ENCODE results near the gene TMTC4. TPM values are rescaled to one million over a fixed set of nuclear protein-coding genes. Genes with fewer than 3 reads are reported as not detected.
A peak's percentile ranks its signal among the peaks of the same experiment; 100 is the strongest.

Gene TMTC4
- polyA plus RNA-seq, 10 donors = 13.0 to 20.0 (median 17.5) TPM

DNA sequence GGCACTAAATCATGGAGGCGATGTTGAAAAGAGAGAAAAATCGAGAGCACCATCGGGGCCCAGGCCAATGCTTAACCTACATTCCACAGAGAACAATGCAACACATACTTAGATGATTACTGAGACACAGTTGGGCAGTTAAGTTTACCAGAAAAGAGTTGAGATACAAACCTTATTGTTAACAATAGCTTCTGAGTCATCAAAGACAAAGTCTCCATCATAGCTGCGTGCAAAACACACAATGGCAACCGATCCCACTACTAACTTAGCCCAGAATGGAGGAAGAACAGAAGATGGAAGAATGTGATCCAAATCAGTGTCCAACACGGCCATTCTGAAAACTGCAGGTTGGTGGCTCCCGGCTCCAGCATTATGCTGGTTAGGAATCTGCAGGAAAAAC is 6.2 kb downstream of the TMTC4 start:
- DNase-seq = no peak

DNA sequence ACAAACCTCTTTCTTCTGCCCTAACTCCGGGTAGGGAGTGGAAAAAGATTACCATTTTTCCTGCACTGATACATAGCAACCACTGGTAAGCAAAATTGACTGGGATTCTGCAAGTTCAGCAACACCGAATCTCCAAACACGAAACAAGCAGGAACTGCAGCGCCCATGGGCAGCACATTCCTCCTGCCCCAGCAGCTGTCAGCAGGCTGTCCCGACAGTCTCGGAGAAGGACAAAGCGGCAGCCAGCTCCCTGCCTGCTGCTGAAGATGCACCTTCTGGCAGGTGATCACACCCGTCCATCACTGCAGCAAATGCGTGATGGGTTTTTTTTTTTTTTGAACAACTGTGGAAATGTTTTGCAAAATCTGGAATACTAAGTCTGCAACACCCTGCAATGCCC is 6.7 kb downstream of the TMTC4 start:
- DNase-seq = no peak

DNA sequence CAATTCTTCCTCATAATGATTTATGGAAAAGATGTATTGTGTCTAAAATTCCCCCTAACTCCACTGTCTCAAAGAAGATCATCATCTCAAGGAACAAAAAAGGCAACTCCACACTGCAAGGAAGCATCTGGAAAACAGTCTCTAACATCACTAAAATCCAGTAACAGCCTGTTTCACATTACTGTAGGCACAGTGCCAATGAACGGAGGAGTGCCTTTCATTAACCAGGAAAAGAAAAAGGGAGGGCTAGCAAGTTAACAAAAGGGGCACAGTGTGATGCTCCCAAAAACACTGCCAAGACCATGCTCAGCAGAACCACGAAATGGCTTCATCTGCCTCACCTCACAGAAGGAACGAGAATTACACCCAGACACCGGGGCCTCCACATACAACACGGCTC is 8.5 kb downstream of the TMTC4 start:
- DNase-seq = peak in 2 of 3 donors; percentile 22 to 46

DNA sequence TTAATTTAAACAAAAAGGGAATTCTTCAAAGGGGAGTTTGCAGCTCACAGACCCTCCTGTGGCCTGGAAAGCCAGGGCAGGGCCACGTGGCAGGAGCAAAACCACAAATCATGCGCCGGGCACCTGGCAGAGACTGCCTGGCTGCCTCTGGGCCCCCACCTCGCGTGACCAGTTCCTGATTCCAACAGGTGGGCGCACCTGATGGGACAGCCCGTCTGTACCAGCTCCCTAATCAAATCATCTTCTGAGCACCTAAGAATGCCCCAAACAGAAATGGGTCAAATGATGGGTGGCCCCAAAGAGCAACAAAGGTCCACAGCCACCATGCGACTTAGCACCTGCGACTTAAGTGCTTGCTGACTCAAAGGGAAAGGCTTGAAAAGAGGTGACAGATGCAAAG is 9.2 kb downstream of the TMTC4 start:
- DNase-seq = no peak

DNA sequence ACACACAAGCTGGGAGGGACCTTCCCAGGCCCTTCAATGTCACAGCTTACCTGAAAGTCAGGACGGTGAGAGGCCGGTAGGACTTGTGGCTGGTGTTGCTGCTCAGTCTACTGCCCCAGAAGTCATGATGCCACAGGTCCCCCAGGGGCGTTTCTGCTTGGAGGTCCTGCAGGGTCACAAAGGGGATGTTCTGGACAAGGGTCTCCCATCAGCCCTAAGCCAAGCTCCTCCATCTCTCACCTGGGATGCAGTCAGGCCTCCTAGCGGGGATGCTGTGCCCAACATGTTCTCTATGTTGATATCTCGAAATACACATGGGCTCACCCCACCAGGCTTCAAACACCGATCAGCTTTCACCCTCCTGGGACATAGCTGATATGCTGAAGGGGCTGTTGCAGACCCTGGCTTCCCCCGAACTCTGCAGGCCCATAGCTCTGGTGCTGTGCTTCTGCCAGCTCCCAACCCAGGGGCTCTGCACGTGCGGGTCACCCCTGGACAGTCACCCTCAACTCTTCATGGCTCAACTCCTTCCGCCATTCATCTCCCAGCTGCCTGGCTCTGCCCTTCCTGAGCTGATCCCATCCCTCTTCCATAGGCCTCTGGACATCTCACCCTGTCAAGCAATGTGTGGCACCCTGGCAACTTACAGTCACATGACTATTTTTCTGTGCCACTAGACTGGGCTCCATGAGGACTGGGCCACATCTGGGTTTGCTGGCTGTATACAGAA is 10.3 kb downstream of the TMTC4 start:
- no peak for DNase-seq

DNA sequence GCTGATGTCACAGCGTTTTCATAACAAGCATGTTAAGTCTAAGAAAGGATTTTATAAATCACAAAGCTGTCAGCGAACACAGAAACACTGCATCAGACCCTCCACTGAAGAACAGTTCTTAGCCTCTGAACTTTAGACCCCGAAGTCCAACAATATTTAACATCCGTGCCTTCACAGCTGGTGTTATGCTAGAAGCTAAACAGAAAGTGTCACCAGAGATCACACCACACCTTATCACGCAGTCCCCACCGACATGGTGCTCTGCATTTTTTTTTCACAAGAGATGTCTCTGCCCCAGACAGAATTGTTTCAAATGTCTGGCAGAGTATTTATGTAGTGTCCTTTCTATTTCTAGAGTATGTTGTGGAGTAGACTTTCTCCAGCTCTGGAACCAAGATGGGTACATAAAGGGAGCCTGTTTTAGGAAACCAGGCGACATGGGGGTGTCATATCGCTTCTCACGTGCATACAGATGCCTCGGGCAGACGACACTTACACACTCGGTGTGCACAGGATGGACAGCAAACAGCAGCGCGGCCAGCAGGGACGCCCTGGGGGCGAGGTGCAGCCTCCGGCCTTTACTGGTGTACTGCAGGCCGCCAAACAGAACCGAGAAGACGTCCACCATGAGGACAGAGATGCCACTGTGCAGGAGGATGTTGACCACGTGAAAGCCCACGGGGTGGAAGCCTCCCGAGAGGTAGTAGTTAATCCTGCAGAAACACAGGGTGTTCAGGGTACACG is 12.0 kb downstream of the TMTC4 start:
- DNase-seq = no peak

DNA sequence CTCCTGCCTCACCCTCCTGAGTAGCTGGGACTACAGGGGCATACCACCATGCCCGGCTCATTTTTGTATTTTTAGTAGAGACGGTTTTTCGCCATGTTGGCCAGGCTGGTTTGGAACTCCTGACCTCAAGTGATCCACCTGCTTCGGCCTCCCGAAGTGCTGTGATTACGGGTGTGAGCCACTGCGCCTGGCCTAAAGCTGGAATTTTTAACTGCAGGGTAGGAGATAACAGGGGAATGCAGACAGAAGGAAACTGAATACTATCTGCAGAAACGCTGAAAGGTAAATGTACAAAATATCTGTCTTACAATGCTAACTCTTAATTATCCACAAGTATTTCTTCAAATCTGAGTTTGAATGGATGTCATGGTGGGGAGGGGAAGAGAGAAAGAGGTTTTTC is 13.8 kb downstream of the TMTC4 start:
- no peak for DNase-seq

DNA sequence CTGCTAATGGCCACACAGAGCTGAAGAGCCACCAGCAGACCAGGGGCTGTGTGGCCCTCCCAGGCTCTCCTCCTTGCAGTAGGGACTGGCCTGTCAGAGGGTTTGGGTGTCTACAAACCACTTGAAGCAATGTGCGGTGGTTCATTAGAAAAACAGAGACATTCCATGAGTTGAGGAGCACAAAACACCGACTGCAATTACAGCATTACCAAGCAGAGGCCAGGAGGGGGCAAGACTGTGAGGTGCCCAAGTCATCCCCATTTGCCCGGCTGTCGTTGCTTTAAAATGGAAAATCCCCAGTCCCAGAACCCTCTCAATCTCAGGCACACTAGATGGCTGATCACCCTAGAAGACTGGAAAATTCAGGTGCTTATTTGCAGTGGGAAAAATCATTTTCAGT is 15.0 kb downstream of the TMTC4 start:
- no peak for DNase-seq

DNA sequence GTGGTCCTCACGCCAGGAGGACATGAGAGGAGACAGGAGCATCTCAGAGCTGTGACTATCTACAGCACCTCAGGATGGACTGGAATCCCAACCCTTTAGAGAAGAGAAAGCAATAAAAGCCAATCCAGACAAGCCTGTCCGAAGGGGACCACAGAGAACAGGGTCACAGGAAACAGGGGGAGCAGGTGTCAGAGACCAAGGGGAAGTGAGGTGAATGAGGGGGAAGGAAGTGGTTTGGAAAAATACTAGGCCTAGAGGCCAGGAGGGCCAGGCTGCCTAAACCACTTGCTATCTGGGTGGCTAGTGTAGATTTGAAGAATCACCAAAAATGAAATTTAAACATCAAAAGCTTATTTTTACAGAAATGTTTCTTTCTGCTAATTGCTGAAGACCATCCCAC is 16.2 kb downstream of the TMTC4 start:
- DNase-seq = no peak

DNA sequence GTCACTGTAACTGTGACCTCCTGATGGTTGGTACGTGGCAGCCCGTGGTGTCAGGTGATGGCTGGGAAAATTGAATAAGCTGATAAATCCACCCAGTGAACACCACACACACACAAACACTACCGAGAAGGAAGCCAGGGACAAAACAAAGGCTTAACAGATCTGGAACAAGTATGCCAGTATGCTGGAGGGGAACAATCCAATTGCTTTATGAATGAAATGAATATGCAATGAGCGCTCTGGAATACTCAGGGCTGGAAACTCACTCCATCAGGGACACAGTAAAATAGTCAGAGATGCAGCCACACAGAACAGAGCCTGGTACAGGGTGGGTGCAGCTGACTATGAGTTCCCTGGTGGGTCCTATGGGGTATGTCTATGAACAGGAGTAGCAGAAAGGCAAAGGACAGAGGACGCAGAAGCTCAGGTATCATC is 16.7 kb downstream of the TMTC4 start:
- no peak for DNase-seq

DNA sequence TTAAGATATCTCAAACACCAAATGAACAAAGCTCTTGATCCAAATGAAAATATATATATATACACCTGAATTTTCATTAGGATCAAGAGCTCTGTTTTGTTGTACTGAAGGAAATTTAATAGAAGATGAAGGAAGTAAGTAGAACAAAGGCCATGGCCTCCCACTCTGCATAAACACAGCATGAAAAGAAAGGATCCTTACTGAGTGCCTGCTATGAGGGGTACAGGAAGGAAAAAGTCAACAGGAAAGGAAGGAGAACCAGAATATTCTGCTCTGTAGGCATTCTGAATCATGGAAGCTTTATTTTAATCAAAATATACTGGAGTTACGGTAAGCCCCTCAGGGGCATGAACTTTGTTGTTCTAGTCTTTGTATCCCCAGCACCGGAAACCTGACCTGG is 22.1 kb downstream of the TMTC4 start:
- DNase-seq = no peak

DNA sequence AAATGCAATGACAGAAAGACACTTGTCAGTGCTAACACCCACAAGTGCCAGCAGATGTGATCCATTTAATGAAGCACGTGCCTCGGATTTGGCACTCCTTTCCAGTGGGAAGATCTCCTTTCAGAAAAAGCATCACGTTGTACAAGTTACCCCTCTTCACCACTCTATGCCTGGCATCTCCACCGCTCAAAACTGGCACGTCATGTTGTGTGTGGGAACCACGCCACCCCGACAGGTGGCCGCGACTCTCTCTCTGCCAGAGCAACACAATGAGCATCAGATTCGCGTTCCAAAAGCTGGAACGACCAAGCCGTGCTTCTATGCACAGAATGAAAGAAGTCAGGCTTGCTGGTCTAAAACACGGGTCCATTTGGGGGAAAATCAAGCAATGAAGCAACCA is 24.3 kb downstream of the TMTC4 start:
- peak; percentile 45 to 67 (median 52) for DNase-seq

DNA sequence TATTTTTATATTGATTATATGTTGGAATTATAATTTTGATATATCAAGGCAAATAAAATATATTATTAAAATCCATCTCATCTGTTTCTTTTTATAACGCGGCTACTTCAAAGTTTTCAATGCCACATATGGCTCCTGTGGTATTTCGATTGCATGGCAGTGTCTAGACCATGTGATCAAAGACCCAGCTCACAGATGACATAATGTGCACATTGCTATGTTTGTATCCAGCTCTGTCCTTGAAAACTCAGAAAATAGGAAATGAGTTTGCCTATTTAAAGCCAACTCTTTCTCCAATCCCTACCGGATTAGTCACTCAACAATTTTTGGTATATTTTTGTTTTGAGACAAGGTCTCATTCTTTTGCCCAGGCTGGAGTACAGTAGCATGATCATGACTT is 26.2 kb downstream of the TMTC4 start:
- DNase-seq = no peak

DNA sequence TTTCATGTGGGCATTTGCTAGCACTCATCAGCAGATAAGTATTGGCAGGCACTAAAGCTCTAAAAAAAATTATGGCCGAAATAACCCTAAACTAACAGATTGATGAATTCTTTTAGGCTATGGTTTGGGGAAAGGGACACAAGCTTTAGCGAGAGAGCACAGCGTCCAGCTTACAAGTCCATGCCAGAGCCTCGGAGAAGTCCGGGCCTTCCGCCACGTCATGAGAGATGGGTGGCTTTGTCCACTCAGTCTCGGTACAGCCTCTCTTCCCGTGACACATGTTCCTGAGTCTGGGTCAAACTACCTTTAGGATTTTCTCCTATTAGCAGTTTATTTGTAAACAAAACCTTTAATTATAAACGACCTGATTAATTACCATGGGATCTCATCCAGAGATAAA is 27.7 kb downstream of the TMTC4 start:
- no peak for DNase-seq

DNA sequence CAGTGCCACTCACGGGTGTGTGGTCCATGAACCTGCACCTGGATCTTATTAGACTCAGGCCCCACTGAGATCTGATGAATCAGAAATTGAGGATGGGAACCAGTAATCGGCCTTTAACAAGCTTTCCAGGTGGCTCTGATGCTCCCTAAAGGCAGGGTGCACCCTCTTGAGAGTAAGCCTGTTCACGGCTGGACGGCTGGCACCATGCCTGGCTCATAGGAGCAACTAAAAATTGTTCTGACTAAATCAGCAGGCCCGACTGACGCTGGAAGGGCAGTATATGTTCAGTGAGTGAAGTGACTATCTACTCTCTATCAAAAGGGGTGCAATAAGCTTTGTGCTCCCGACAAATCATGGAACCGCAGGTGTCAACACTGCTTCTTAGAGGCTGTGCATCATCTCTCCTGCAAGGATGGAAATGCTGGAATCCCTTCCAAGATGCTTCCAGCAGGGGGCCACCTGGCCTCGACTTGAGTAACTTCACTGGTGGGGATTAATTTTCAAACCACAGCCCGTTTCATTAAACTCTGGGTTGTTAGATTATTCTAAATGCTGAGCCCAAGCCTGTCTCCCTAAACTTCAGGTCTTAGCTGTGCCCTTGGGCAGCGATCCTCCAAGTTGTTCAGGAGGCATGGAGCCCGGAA is 28.4 kb downstream of the TMTC4 start:
- DNase-seq = peak in 1 of 3 donors; percentile 22

DNA sequence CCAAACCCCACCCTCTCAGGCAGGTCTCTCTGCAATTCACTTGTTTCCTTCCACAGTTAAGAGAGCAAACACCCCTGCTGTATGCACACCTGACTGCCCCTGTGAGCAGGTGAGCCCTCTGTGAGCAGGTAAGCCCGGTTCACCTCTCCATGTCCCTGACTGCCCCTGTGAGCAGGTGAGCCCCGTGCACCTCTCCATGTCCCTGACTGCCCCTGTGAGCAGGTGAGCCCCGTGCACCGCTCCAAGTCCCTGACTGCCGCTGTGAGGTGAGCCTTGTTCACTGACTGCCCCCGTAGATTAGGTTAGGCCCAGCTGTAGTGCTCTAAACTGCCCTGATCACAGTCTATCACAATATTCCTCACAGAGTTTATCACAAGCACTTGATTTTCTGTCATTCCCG is 29.2 kb downstream of the TMTC4 start:
- DNase-seq = no peak

DNA sequence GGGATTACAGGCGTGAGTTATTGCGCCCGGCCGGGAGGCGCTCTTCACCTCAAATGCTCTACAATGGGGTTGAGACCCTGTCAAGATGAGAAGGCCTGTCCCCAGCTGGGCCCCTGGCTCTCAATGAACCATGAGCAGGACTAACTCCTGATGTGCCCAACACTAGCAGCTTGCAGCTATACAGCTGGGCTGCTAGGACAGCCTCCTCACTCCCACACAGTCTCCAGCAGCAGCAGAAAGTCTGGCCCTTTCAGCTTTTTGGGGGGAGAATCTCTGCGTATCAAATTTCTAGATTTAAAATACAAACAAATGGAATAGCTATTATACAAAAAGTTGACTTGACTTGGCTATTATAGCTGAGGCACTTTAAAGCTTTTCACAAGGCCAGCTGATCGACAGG is 30.2 kb downstream of the TMTC4 start:
- DNase-seq = peak in 1 of 3 donors; percentile 50

DNA sequence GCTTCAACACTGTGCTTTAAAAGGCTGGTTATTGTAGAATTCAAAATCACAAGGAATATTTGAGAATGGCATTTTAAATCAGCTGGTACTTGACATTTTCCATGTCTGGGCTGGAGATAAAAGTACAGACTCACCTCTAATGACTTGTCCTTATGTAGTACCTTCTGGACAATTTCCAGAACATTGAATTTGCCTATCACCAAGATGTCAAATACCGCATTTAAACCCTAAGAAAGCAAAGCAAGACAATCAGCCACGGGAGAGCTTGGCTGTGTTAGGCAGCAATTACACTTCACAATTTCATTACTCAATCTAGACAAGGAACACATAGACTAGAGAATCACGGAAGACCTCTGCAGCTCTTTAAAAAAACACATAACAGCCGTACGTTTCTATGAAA is 36.8 kb downstream of the TMTC4 start:
- DNase-seq = no peak

DNA sequence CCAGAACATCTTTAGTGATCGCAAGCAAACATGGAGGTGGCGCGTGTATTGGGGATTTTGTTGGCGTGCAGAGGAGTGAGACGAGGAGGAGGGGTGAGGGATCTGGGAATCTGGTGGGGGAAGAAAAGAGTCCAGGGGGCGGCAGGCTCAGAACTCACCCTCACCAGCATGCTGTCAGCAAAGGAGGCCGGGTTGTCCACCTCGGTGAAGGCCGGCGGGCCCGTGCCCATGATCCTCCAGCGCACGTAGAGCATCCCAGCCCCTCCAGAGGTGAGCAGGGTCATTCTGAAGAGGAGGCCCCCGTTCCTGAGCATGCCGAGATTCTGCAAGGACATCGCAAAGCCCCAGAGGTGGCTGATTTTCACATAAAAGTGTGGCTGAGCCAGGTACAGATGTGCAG is 37.2 kb downstream of the TMTC4 start:
- DNase-seq = no peak

DNA sequence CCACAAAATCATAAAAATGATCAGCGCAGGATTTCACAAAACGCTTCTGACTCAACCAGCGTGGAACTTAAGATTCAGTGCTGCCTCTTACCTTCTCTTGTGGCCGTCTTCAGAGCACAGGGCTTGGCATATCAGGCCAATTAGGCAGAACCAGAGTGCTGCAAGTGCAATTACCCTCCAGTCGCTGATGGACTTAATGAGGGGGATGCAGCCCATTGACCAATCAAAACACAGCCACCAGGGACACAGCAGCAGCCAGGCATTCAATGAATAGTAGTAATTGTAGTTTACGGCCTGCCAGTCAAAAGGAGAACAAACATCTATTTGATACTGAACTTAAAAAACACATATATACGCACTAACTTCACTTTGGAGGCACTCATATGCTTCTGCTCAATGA is 38.2 kb downstream of the TMTC4 start:
- DNase-seq = no peak

DNA sequence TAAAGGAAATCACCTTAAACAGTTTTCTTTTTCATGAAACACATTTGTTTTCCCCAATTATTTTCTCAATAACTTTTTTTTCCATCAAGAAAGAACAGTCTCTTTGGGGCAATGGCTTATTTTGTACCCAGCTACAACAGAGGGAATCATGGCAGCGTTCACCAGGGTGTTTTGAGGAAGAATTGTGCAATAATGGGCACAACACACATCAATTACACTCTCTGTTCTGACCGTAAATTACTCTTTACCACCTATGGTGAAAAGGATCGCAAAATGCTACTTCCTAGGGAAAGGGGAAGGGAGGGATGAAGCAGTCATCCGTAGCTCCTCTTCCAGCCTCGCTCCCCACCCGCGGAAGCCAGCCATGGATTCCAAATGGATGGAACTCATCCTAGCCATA is 38.6 kb downstream of the TMTC4 start:
- DNase-seq = no peak

DNA sequence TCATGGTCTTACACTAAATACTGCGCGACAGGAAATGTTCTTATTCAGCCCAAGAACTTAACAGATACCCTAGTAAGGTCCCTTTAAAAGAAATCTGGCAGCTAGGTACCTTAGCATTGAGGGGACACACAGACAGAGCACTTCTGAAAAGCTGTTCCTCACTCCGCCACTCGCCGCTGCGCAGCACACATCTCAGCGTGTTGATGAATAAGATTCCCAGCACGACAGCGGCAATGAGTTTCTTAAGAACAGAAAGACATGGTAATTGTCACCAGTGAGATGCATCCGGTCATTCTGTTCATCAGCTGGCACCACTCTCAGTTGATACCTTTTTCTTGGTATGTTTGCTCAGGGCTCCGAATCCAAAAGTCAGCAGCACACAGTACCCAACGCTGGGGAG is 39.9 kb downstream of the TMTC4 start:
- no peak for DNase-seq

DNA sequence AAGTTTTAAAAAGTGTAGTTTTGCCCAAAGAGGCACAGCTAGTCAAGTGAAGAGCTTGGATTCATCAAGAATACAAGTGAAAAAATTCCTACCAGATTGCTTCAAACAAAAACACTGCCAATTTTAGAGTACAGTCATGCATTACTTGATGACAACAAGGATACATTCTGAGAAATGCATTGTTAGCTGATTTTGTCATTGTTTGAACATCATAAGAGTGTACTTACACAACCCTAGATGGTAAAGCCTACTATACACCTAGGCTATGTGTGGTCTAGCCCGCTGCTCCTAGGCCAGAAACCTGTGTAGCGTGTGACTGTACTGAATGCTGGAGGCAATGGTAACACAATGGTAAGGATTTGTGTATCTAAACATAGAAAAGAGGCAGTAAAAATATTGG is 41.1 kb downstream of the TMTC4 start:
- DNase-seq = peak in 1 of 3 donors; percentile 66

Measured in muscle of back (tissue), 11 donors.